ENCODE data around the gene SCAMP5.
A peak's percentile ranks its signal among the peaks of the same experiment; 100 is the strongest.

The SCAMP5 gene

DNA sequence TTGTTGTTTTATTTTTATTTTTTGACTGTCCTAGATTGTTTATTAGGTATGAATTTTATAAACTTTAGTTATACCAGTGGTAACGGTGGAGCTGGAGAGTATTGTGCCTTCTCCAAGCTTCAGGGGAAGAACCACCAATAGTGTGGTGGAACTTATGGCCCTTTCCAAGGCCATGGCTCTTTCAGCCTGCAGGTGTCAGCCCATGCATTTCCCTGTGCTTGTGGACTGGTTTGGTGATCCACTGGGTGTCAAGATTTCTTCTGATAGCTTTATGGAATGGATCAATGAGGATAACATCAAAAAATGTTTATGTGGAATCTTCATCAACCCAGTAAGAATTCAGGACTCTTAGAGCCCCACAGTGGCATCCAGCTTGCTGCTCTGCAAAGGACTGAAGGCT, 19.2 kb upstream of the SCAMP5 start:
- DNase-seq (ENCODE audit: low read depth) = no peak
- TF ChIP-seq, protein P1, sequence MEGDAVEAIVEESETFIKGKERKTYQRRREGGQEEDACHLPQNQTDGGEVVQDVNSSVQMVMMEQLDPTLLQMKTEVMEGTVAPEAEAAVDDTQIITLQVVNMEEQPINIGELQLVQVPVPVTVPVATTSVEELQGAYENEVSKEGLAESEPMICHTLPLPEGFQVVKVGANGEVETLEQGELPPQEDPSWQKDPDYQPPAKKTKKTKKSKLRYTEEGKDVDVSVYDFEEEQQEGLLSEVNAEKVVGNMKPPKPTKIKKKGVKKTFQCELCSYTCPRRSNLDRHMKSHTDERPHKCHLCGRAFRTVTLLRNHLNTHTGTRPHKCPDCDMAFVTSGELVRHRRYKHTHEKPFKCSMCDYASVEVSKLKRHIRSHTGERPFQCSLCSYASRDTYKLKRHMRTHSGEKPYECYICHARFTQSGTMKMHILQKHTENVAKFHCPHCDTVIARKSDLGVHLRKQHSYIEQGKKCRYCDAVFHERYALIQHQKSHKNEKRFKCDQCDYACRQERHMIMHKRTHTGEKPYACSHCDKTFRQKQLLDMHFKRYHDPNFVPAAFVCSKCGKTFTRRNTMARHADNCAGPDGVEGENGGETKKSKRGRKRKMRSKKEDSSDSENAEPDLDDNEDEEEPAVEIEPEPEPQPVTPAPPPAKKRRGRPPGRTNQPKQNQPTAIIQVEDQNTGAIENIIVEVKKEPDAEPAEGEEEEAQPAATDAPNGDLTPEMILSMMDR (IDR thresholded peaks at IDR 0.05; ENCODE audit: low read length, missing control alignments) = no peak

DNA sequence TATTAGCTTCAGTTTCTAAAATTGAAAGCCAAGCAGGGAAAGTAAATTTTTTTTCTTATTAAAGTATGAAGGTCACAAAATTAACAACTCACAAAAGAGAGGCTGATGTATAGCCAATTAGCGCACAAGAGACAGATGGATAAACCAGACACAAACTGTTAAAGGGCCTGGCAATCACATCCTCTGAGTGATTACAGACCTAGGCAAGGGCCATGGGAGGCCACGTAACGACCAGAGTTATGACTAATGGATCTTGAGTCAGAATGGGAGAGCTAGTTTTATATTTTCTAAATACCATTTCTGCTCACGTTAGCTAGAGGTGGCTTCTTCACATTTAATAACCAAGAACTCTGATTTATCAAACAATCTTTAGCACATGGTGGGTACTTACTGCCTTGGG, 17.8 kb upstream of the SCAMP5 start:
- DNase-seq (ENCODE audit: low read depth) = no peak
- TF ChIP-seq, protein P1 (IDR thresholded peaks at IDR 0.05; ENCODE audit: low read length, missing control alignments) = no peak
- no peak overlapping the region for H3K4me3 ChIP-seq (replicated peaks; ENCODE audit: low read depth, low read length)

More for the DNA sequence above, 19.2 kb upstream of the SCAMP5 start:
- no peak overlapping the region for H3K4me3 ChIP-seq (replicated peaks; ENCODE audit: low read depth, low read length)

DNA sequence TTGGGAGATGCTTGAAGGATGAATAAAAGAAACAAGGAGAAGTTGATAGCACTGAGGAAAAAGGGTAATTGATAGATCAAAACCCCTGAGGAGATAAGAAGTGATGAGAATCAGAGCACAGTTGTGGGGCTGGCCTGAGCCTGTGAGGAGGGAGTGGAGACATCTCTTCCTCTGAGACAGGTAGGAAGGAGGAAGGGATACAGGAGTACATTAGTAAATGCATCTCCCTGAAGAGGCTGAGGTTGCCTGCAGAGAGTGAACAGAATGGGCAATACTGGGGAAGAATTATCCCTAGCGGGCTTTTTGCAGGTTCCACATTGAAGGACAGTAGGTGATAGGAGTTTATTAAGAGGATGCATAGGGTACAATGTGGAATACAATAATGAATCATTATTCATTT, 17.3 kb upstream of the SCAMP5 start:
- TF ChIP-seq, protein P1 (IDR thresholded peaks at IDR 0.05; ENCODE audit: low read length, missing control alignments) = no peak
- no peak overlapping the region for H3K4me3 ChIP-seq (replicated peaks; ENCODE audit: low read depth, low read length)

DNA sequence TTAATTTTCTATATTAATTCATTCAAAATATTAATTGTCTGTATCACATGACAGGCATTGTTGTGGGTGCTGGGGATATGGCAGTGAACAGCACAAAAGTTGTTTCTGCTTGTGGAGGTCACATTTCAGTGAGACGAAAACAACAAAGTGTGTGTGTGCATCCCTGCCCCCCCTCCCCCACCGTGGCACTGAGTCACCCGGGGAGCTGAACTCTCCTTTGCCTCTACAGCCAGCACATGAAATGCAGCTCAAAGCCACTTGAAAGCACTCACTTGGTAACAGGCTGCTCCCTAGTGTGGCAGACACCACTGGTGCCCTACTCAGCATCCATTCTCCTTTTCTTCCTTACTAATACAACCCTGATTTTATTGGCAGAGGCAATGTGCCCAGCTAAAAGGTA, 16.9 kb upstream of the SCAMP5 start:
- no peak overlapping the region for H3K4me3 ChIP-seq (replicated peaks; ENCODE audit: low read depth, low read length)
- TF ChIP-seq, protein P1 (IDR thresholded peaks at IDR 0.05; ENCODE audit: low read length, missing control alignments) = no peak
- DNase-seq (ENCODE audit: low read depth) = peak; percentile 22

More for the DNA sequence above, 17.3 kb upstream of the SCAMP5 start:
- no peak for DNase-seq (ENCODE audit: low read depth)

DNA sequence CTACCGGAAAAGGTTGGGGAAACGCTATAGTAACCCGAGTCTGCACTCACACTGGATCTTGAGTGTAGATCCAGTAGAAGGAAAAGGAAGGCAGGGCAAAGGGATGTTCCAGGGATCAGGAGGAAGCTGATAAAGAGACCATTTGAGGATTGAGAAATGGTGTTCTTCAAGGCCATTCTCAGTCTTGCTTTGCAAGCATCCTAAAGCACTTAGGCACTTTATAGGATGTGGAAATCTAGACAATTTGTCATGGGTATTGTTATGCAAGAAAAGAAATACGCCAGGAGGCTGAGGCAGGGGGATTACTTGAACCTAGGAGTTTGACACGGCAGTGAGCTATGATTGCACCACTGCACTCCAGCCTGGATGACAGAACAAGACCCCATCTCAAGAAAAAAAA, 13.2 kb upstream of the SCAMP5 start:
- no peak for DNase-seq (ENCODE audit: low read depth)
- H3K4me3 ChIP-seq (replicated peaks; ENCODE audit: low read depth, low read length) = no peak overlapping the region
- TF ChIP-seq, protein P1 (IDR thresholded peaks at IDR 0.05; ENCODE audit: low read length, missing control alignments) = no peak

DNA sequence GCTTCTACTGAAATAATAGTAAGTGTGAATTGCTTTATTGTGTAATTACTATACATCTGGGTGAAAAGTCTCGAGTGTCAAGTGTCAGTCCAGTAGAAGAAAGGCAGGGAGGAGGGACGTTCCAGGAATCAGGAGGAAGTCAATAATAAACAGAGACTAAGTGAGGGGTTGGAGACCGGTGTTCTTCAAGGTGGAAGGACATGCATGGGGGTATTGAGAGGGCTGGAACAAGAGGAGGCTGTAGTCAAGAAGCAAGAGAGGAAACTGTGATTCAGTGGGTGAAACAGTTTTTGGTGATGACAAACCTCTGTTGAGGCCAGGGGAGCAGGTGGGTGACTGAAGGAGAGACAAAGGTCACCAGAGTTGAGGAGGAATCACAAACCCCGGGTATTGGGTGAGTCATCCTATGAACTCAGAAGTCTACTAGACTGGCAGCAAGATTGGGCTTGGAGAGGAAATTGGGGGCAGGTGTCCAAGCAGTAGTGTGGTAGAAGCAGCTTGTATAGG, 11.6 kb upstream of the SCAMP5 start:
- TF ChIP-seq, protein P1 (IDR thresholded peaks at IDR 0.05; ENCODE audit: low read length, missing control alignments) = no peak
- H3K4me3 ChIP-seq (replicated peaks; ENCODE audit: low read depth, low read length) = no peak overlapping the region
- DNase-seq (ENCODE audit: low read depth) = no peak

Data from fibroblast of pulmonary artery (primary cell).